Measurements from ENCODE around the gene OR2T33.
"Not testable (repeated sequence)": the region's sequence is repeated elsewhere in the genome, so short reads cannot be mapped to it uniquely, and the experiment has no call there.

The OR2T33 gene, protein sequence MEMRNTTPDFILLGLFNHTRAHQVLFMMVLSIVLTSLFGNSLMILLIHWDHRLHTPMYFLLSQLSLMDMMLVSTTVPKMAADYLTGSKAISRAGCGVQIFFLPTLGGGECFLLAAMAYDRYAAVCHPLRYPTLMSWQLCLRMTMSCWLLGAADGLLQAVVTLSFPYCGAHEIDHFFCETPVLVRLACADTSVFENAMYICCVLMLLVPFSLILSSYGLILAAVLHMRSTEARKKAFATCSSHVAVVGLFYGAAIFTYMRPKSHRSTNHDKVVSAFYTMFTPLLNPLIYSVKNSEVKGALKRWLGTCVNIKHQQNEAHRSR

DNA sequence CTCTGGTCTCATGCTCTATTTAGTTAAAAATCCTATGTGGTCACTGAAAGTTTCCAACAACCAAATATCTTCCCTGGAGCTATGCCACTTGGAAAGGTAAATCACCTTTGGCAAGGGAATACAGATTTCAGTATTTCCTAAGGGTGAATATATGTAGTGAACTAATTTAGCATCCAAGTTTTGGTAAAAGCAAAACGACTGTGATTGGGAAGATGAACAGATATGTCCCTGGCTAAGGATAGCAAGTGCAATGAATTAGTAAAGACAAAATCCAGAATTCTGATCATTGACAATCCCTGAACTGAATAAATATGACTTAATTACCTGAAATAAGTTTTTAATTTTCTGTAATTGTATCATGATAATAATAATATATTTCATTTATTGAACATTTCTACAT, at the start of gene OR2T33:
OR2T33 (minus strand) TSS at position 101 of the 400 bp plus-strand sequence. CDS start 4,162 bp downstream, outside the sequence.
- no peak for DNase-seq

DNA sequence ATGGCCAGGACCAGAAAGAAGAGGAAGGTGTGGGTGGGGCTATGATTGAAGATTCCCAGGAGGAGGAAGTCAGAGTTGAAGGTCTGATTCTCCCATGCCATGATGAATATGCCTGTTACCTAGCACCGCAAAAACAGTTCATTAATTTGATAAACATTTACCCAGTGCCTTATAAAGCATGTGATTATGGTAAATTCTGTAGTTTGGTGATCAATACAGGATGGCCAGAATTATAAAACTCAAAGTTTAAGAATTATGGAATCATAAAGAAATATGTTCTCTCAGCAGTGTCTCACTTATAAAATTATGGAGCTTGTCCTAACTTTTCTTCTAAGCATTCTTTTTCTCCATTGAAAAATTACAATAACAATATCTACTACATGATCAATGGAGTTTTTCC, 46.7 kb upstream of the OR2T33 start, which contains the start of gene OR2M7:
OR2M7 (minus strand) TSS at position 101 of the 400 bp plus-strand sequence; CDS start at position 101, 0 bp downstream.
- no peak for DNase-seq

DNA sequence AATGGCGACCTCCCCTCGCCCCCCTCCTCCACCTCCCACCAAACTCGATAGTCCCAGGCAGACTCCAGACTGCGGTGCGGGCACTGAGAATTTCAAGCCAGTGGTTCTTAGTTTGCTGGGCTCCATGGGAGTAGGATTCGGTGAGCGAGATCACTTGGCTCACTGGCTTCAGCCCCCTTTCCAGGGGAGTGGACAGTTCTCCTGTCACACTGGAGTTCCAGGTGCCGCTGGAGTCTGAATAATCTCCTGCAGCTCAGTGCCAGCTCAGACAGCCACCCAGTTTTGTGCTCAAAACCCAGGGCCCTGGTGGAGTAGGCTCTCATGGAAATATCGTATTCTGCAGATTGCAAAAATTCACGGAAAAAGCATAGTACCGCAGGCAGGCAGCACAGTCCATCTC, 39.0 kb upstream of the OR2T33 start:
- no peak for DNase-seq

- not testable (repeated sequence) for DNase-seq
Measured at GRCh38 chr1:248306740-248307139, 29.0 kb upstream of the OR2T33 start.

DNA sequence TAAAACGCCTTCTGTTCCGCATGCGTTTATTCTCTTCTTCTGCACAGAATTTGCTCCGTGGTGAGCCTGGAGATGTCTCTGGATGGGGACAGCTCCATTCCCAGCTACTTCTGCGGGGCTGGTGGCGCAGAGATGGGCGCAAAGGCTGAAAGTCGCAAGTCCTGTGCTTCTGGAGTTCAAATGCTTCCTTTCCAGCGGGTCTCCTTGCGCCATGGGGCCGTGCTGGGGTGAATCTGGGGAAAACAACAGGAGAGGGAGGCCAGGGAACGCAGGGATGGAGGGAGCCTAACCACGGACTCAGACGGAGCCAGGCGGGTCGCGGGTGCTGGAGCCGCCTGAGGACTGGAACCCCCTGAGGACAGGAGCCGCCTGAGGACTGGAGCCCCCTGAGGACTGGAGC, 28.3 kb upstream of the OR2T33 start:
- DNase-seq, result no peak

- DNase-seq, result not testable (repeated sequence)
Measured at GRCh38 chr1:248305672-248306071, 27.9 kb upstream of the OR2T33 start.

GRCh38 chr1:248303324-248303723, 25.5 kb upstream of the OR2T33 start, which contains the start of gene OR2T12:
Gene OR2T12, minus strand, starts transcription at chr1:248303424. Its CDS starts 7,846 bp downstream, at chr1:248295578.
- DNase-seq, result no peak

DNA sequence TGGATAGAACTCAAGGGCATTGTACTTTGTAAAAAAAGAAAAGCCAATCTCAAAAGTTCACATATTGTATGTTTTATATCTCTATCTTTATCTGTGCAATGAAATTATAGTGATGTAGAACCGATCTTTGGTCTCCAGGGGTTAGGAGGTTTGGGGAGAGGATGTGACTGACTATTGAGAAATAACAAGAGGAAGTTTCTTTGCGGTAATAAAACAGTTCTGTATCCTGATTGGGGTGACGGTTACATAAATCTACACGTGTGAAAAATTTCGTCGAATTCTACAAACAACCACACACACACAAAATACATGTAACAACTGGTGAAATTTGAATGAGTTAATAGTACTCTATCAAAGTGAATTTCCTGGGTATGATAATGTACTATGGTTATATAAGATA, 10.6 kb upstream of the OR2T33 start:
- DNase-seq, result no peak

DNA sequence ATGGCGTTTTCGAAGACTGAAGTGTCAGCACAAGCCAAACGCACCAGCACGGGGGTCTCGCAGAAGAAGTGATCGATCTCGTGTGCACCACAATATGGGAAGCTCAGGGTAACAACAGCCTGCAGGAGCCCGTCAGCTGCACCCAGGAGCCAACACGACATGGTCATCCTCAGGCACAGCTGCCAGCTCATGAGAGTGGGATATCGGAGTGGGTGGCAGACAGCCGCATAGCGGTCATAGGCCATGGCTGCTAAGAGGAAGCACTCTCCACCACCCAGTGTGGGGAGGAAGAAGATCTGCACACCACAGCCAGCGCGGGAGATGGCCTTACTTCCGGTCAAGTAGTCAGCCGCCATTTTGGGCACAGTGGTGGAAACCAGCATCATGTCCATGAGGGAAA, 4.6 kb downstream of the OR2T33 start:
- DNase-seq, result not testable (repeated sequence)

GRCh38 chr1:248268178-248268577, 9.6 kb downstream of the OR2T33 start:
- no peak for DNase-seq

GRCh38 chr1:248259309-248259708, 18.5 kb downstream of the OR2T33 start:
- not testable (repeated sequence) for DNase-seq

GRCh38 chr1:248243204-248243603, 34.6 kb downstream of the OR2T33 start:
- peak; percentile 41 for DNase-seq

- no peak for DNase-seq
Measured at GRCh38 chr1:248239478-248239877, 38.3 kb downstream of the OR2T33 start.

DNA sequence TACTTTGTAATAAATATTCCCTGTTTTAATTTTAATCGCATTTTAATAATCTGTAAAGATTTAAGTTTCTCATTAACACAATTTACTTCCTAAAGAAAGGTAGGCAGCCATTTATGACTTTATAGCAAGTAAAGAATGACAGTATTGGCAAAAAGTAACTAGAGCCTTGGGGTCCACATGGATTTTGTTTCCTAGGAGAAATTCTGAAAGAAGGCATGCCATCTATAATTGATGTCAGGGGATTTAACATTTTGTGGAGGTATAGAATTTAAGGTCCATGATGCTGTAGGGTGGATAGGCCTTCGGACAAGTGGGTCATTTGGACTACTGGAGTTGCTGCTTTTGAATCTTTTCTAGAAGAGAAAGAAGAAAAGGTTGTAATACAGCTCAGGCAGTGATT, 46.7 kb downstream of the OR2T33 start, which contains the start of gene OR2M4:
OR2M4 (plus strand) TSS at position 301 of the 400 bp plus-strand sequence. CDS start 7,512 bp downstream, outside the sequence.
- DNase-seq, result no peak

DNA sequence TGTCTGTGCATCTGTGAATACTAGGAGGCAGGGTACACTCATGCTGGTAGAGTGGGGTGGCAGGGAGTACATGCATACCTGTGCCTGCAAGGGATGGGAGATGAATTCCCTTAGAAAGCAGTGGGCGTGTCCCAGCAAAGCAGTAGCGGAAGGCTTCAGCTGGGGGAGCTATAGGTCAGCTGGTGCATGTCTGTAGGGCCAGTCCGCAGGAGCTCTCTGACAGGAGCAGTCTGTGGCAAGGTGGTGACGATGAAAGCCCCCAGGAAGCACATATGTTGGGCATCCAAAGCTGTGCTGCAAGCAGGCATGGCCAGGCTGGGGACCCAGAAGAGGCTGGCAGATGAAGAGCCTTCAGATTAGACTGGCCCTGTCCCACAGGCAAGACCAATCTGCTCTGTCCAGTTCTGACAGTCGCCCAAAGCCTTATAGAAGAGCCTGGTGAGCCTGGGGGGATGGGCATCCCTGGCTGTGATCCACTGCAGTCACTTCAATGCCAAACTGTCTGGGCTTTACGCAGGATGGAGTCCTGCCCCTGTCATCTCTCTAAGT, 48.3 kb downstream of the OR2T33 start:
- no peak for DNase-seq

GRCh38 chr1:248225537-248225936, 52.2 kb downstream of the OR2T33 start:
- no peak for DNase-seq

Measured in NCI-H510A treated with DMSO at 0.1 percent for 48 hours (cell line).